Gastroesophageal sphincter (tissue), 4 donors: ENCODE results near the gene LIPG. TPM values are rescaled to one million over a fixed set of nuclear protein-coding genes. Genes with fewer than 3 reads are reported as not detected.
A peak's percentile ranks its signal among the peaks of the same experiment; 100 is the strongest.

ENCODE experiments used
- ATAC-seq: fragments of 150-250 bp; one replicate; pipeline ENCODE4 v1.9.1; 2016; ENCODE audit warnings: mild to moderate bottlenecking, moderate library complexity
- H3K27ac ChIP-seq, 4 donors: fragments of 200-600 bp; sonication (generic) in 3 of 4; 1 replicate in 3 of 4; 2 replicates in 1 of 4; pipeline ENCODE4 v1.5.1; 2016 to 2019
- H3K27me3 ChIP-seq: fragments of 200-600 bp; sonication (generic); one replicate; pipeline ENCODE4 v1.5.1; 2019
- H3K36me3 ChIP-seq, 2 donors: fragments of 200-600 bp; sonication (generic); one replicate each; pipeline ENCODE4 v1.5.1; 2019; ENCODE audit warnings: control low read depth in 1 of 2
- H3K4me1 ChIP-seq, 3 donors: fragments of 200-600 bp; sonication (generic); 1 replicate in 2 of 3; 2 replicates in 1 of 3; pipeline ENCODE4 v1.5.1; 2016 to 2019; ENCODE audit warnings: control low read depth in 2 of 3
- H3K4me3 ChIP-seq, 2 donors: fragments of 200-600 bp; sonication (generic); one replicate each; pipeline ENCODE4 v1.5.1; 2019; ENCODE audit warnings: mild to moderate bottlenecking in 1 of 2, moderate library complexity in 1 of 2
- H3K9me3 ChIP-seq, 3 donors: fragments of 200-600 bp; sonication (generic); one replicate each; pipeline ENCODE4 v1.5.1; 2017 to 2019; ENCODE audit warnings: control low read depth in 2 of 3
- CTCF ChIP-seq, 4 experiments: fragments of 200-600 bp in 2 of 4; fragments of 450-650 bp in 2 of 4; sonication (generic) in 1 of 4; IDR thresholded peaks; one replicate each; pipeline ENCODE4 v1.5.1; 2017 to 2019; ENCODE audit warnings: antibody characterized with exemption in 4 of 4, mild to moderate bottlenecking in 2 of 4, moderate library complexity in 2 of 4
- EP300 ChIP-seq: sonication (generic); formaldehyde crosslinking; IDR thresholded peaks from one replicate; pipeline ENCODE4 v1.6.1; 2017; ENCODE audit warnings: antibody characterized with exemption, mild to moderate bottlenecking
- POLR2A ChIP-seq, 2 donors: fragments of 450-650 bp; IDR thresholded peaks; one replicate each; pipeline ENCODE4 v1.6.1; 2017; ENCODE audit warnings: antibody characterized with exemption in 2 of 2, mild to moderate bottlenecking in 2 of 2, moderate library complexity in 1 of 2
- POLR2AphosphoS5 ChIP-seq: sonication (generic); formaldehyde crosslinking; IDR thresholded peaks from one replicate; pipeline ENCODE4 v1.6.1; 2017; ENCODE audit warnings: antibody characterized with exemption
- WGBS, 2 donors: methylation state at CpG; one replicate each; pipeline ENCODE4 v1.1.5; 2018; ENCODE audit warnings: low coverage in 1 of 2; 5-methylcytosine and 5-hydroxymethylcytosine counted together
- total RNA-seq, 4 donors: library from RNA; depleted of rRNA; stranded (reverse); fragments of >200 nt; gene quantifications; one replicate each; pipeline ENCODE4 v1.1.0, GENCODE V29; 2016

LIPG gene
- total RNA-seq, 4 donors from 2014 or later = 0.12 to 12.4 (median 0.46) TPM

- Histone ChIP-seq H3K4me3 (no peak overlapping the region), H3K27me3 (no peaks in the 10 kb centered on the region), H3K36me3 (no peaks in the 10 kb centered on the region), H3K4me1 (no peaks in the 10 kb centered on the region), H3K27ac (no peak overlapping the region), H3K9me3 (no peaks in the 10 kb centered on the region)
- TF ChIP-seq EP300 (no peak), POLR2AphosphoS5 (no peak), POLR2A (IDR thresholded peaks at IDR 0.05) (no peak), CTCF (IDR thresholded peaks at IDR 0.05) (no peak)
- ATAC-seq = no peak
- WGBS, 2 donors = 96% methylated on average over 3 to 4 of the region's 5 CpGs
Observed at GRCh38 chr18:49546719-49547273, 15.1 kb upstream of the LIPG start.

GRCh38 chr18:49547701-49548100 lies 14.2 kb upstream of the LIPG start:
- Histone ChIP-seq H3K4me3 (no peak overlapping the region), H3K36me3 (no peaks in the 10 kb centered on the region), H3K9me3 (no peaks in the 10 kb centered on the region), H3K4me1 (no peaks in the 10 kb centered on the region), H3K27me3 (peaks cover 4% of the 10 kb centered on the region), H3K27ac (no peak overlapping the region)
- TF ChIP-seq POLR2A (IDR thresholded peaks at IDR 0.05) (no peak), EP300 (no peak), CTCF (IDR thresholded peaks at IDR 0.05) (no peak), POLR2AphosphoS5 (no peak)
- no peak for ATAC-seq
- 11% methylated on average over 1 of the region's 1 CpG; no CpG with 5 or more reads in 1 of the 2 donors for WGBS, 2 donors

DNA sequence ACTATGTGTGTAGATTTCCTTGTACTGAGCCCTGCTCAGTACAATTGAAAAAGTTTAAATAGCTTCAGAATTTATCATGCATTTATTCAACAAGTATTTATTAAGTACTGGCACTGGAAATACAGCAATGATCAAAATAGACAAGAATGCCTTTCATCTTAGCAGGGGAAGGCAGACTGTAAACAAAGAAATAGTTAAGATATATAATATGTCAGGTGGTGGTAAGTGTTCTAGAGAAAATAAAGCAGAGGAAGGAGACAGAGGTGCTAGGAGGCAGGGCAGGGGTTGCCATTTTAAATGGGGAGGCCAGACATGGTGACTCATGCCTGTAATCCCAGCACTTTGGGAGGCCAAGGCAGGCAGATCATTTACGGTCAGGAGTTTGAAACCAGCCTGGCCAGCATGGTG lies 13.6 kb upstream of the LIPG start:
- ATAC-seq = no peak
- WGBS, 2 donors = 75 to 88% methylated on average over 1 of the region's 1 CpG
- Histone ChIP-seq H3K4me1 (no peaks in the 10 kb centered on the region), H3K27ac (no peak overlapping the region), H3K9me3 (no peaks in the 10 kb centered on the region), H3K36me3 (no peaks in the 10 kb centered on the region), H3K4me3 (no peak overlapping the region), H3K27me3 (peaks cover 4% of the 10 kb centered on the region)
- TF ChIP-seq POLR2AphosphoS5 (peak; percentile 13), POLR2A (IDR thresholded peaks at IDR 0.05) (no peak), EP300 (no peak)

- no peaks in the 10 kb centered on the region for H3K9me3 ChIP-seq
- TF ChIP-seq POLR2A (IDR thresholded peaks at IDR 0.05) (no peak), CTCF (IDR thresholded peaks at IDR 0.05) (no peak), EP300 (no peak), POLR2AphosphoS5 (no peak)
- no peak for ATAC-seq
- peaks cover 12% of the 10 kb centered on the region for H3K27me3 ChIP-seq
- H3K36me3 ChIP-seq = no peaks in the 10 kb centered on the region
- no peaks in the 10 kb centered on the region for H3K4me1 ChIP-seq
- WGBS, 2 donors = 90 to 100% methylated on average over 3 to 5 of the region's 6 CpGs
- H3K4me3 ChIP-seq = no peak overlapping the region
- no peak overlapping the region for H3K27ac ChIP-seq
Observed at GRCh38 chr18:49550621-49551339, 11.1 kb upstream of the LIPG start.

GRCh38 chr18:49553003-49553402 lies 8.9 kb upstream of the LIPG start:
- no peak overlapping the region for H3K4me3 ChIP-seq
- TF ChIP-seq POLR2AphosphoS5 (no peak), EP300 (no peak), CTCF (IDR thresholded peaks at IDR 0.05) (no peak)
- H3K36me3 ChIP-seq = no peaks in the 10 kb centered on the region
- H3K4me1 ChIP-seq = no peaks in the 10 kb centered on the region
- 91 to 100% methylated on average over 1 to 4 of the region's 4 CpGs for WGBS, 2 donors
- no peaks in the 10 kb centered on the region for H3K9me3 ChIP-seq
- peaks cover 12% of the 10 kb centered on the region for H3K27me3 ChIP-seq
- H3K27ac ChIP-seq = no peak overlapping the region
- ATAC-seq = no peak
